ENCODE data around the gene KCNMA1. TPM values are rescaled to one million over a fixed set of nuclear protein-coding genes. Genes with fewer than 3 reads are reported as not detected.
"Not testable (repeated sequence)": the region's sequence is repeated elsewhere in the genome, so short reads cannot be mapped to it uniquely, and the experiment has no call there.

The KCNMA1 gene
- total RNA-seq, 2 donors from 2014 or later = 29.1 to 37.9 TPM

DNA sequence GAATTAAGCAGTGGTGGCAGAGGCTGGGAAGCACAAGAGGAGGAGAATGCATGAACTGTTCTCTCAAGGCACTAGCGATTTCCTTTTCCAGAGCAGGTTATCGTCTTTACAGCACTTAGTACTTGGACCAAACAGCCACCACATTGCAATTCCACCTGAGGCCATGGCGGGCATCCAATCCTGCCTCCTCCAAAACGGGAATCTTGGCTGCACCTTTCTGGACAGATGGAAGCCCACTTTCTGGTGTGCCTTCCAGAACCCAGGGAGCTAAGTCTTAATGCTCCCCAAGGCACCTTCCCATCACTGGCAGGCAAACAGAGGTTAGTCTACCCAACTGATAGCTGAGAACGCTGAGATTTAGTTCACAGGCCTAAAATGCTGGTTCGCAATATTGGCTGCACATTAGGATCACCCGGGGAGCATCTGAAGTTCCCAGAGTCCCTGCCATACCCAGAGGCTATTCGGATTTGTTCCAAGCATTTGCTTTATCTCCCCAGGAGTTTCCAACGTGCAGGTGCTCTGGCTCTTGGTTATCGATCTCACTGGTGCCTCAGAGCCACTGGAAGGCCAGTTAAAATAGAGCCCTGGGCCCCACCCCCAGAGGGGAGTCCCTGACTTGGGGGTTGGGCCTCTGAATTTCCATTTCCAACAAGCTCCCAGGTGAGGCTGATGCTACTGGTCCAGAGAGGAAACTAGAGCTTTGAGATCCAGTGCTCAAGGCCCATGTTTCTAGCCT lies 62.2 kb downstream of the KCNMA1 start:
- no peak for DNase-seq (ENCODE audit: low spot score)
- Histone ChIP-seq H3K4me1 (replicated peaks) (no peaks in the 10 kb centered on the region), H3K27ac (no peak overlapping the region), H3K9me3 (no peaks in the 10 kb centered on the region), H3K27me3 (replicated peaks; ENCODE audit: insufficient read depth) (no peaks in the 10 kb centered on the region), H3K36me3 (no peaks in the 10 kb centered on the region), H3K4me3 (no peak overlapping the region)
- TF ChIP-seq, protein P1, sequence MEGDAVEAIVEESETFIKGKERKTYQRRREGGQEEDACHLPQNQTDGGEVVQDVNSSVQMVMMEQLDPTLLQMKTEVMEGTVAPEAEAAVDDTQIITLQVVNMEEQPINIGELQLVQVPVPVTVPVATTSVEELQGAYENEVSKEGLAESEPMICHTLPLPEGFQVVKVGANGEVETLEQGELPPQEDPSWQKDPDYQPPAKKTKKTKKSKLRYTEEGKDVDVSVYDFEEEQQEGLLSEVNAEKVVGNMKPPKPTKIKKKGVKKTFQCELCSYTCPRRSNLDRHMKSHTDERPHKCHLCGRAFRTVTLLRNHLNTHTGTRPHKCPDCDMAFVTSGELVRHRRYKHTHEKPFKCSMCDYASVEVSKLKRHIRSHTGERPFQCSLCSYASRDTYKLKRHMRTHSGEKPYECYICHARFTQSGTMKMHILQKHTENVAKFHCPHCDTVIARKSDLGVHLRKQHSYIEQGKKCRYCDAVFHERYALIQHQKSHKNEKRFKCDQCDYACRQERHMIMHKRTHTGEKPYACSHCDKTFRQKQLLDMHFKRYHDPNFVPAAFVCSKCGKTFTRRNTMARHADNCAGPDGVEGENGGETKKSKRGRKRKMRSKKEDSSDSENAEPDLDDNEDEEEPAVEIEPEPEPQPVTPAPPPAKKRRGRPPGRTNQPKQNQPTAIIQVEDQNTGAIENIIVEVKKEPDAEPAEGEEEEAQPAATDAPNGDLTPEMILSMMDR (IDR thresholded peaks at IDR 0.05) = no peak
- TF ChIP-seq POLR2A (IDR thresholded peaks at IDR 0.05) = no peak
- TF ChIP-seq POLR2AphosphoS5 (IDR thresholded peaks at IDR 0.05) = no peak
- intact Hi-C loops (cut with DNase I) = no loop called here
- WGBS = 80% methylated on average over 10 of the region's 10 CpGs

DNA sequence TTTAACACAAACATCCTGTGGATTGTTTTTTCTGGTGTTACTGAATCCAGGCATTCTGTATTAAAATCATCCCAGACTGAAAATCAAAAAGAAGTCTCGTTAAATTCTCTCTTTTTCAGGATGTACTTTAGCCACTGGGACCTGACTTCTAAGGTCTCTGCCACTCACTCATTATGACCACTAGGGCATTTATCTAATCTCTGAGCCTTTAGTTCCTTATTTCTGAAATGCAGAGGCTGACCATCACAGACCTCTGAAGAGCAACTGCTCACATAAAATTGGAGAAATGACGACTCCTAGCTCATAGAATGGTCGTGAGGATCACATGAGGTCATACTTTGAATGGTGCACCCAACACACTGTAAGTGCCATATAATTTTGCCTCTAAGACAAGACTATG lies 63.2 kb downstream of the KCNMA1 start:
- H3K4me3 ChIP-seq = no peak overlapping the region
- no peaks in the 10 kb centered on the region for H3K36me3 ChIP-seq
- H3K4me1 ChIP-seq (replicated peaks) = no peaks in the 10 kb centered on the region
- H3K27ac ChIP-seq = no peak overlapping the region
- intact Hi-C loops (cut with DNase I) = no loop called here
- no peak for TF ChIP-seq POLR2AphosphoS5 (IDR thresholded peaks at IDR 0.05)
- 72% methylated on average over 3 of the region's 3 CpGs for WGBS
- H3K9me3 ChIP-seq = no peaks in the 10 kb centered on the region
- DNase-seq (ENCODE audit: low spot score) = no peak
- H3K27me3 ChIP-seq (replicated peaks; ENCODE audit: insufficient read depth) = no peaks in the 10 kb centered on the region

DNA sequence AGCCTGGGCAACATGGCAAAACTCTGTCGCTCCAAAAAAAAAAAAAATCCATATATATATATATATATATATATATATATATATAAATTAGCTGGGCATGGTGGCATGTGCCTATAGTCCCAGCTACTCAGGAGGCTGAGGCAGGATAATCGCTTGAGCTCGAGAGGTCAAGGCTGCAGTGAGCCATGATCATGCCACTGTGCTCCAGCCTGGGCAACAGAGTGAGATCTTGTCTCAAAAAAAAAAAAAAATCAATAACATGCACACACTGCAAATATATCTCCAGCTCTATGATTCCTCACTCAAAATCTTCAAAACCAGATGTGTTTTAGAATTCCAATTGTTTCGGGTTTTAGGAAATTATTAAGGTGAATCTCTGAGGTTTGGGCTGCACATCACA lies 65.1 kb downstream of the KCNMA1 start:
- H3K36me3 ChIP-seq; H3K27me3 ChIP-seq (replicated peaks; ENCODE audit: insufficient read depth); H3K4me1 ChIP-seq (replicated peaks); H3K4me3 ChIP-seq; H3K27ac ChIP-seq; H3K9me3 ChIP-seq; DNase-seq (ENCODE audit: low spot score); intact Hi-C loops (cut with DNase I): not testable (repeated sequence)
- WGBS = 93% methylated on average over 4 of the region's 4 CpGs

DNA sequence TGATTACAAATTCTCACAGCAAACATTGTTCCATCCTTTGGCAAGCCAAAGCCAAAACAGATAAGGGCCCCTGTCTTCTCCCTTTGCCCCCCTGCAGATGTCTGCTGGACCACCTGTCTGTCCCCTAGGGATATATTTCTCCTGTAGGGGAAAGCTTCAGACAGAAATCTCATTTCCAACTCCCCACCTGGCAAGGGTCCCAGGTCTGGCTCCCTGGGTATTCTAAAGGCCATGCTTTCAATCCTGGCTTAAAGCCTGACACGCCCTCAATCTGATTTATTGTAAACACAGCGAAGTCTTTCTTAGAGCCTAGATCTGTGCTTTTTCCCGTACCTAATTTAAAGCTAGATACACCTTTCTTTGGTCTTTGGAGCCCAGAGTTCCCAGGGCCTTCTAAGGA lies 66.1 kb downstream of the KCNMA1 start:
- Histone ChIP-seq H3K27ac (no peak overlapping the region), H3K4me3 (no peak overlapping the region), H3K4me1 (replicated peaks) (no peaks in the 10 kb centered on the region), H3K27me3 (replicated peaks; ENCODE audit: insufficient read depth) (no peaks in the 10 kb centered on the region), H3K36me3 (no peaks in the 10 kb centered on the region), H3K9me3 (no peaks in the 10 kb centered on the region)
- DNase-seq (ENCODE audit: low spot score) = no peak
- TF ChIP-seq POLR2AphosphoS5 (IDR thresholded peaks at IDR 0.05) = no peak
- TF ChIP-seq, protein P1 (IDR thresholded peaks at IDR 0.05) = no peak
- no peak for TF ChIP-seq POLR2A (IDR thresholded peaks at IDR 0.05)
- 28% methylated on average over 3 of the region's 3 CpGs for WGBS
- intact Hi-C loops (cut with DNase I) = no loop called here

DNA sequence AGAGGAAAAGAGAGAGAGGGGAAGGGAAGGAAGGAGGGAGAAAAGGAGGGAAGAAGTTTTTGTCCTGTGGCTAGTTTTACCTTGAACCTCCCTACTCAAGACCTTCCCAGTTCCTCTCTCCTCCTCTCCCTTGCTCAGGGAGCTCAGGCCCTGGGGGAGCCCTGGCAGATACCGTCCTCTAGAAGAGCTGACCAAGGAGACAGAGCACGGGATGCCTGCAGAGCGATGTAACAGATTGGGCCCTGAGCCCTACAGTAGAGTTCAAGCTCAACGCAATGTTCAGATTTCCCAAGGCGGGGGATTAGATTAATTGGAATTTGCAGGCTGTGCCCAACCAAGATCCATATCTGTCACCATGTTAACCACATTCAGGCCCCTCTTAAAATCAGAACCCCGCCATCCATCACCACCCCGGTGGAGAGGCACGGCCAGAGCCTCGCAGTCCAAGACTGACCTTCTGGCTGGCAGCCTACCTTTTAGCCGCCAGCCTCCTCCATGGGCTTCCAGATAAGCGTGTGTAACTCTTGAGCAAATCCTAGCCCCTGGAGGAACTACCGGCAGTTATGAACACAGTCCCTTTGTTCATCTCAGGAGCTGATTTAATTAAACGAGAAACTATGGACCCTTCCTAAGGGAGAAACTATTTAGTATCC lies 70.6 kb downstream of the KCNMA1 start:
- Histone ChIP-seq H3K36me3 (no peaks in the 10 kb centered on the region), H3K27me3 (replicated peaks; ENCODE audit: insufficient read depth) (no peaks in the 10 kb centered on the region), H3K9me3 (no peaks in the 10 kb centered on the region), H3K4me1 (replicated peaks) (no peaks in the 10 kb centered on the region), H3K4me3 (no peak overlapping the region), H3K27ac (no peak overlapping the region)
- DNase-seq (ENCODE audit: low spot score) = no peak
- intact Hi-C loops (cut with DNase I) = no loop called here
- no peak for TF ChIP-seq POLR2A (IDR thresholded peaks at IDR 0.05)
- TF ChIP-seq, protein P1 (IDR thresholded peaks at IDR 0.05) = no peak
- no peak for TF ChIP-seq POLR2AphosphoS5 (IDR thresholded peaks at IDR 0.05)
- WGBS = 87% methylated on average over 13 of the region's 13 CpGs

DNA sequence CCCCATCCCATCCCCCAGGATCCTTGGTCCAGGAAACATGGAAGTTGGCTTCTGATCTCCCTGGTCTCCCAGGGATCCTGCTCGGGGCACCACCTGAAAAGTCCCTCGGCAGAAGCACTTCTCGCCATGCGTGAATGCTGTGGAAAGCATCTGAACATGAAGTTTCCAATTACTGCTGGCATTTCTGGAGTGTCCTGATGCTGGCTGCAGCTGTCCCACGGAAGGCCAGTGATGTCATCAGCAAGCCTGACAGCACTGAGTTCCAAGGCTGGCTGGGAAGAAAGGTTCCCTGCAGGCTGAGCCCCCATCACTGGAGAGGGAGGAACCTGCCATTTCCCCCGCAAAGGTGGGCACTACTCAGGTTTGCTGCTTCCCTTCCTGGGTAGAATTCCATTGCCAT lies 71.4 kb downstream of the KCNMA1 start:
- no peak for TF ChIP-seq POLR2A (IDR thresholded peaks at IDR 0.05)
- TF ChIP-seq, protein P1 (IDR thresholded peaks at IDR 0.05) = no peak
- TF ChIP-seq POLR2AphosphoS5 (IDR thresholded peaks at IDR 0.05) = no peak
- no peak overlapping the region for H3K27ac ChIP-seq
- DNase-seq (ENCODE audit: low spot score) = no peak
- WGBS = 66% methylated on average over 6 of the region's 6 CpGs
- no peaks in the 10 kb centered on the region for H3K36me3 ChIP-seq
- H3K9me3 ChIP-seq = no peaks in the 10 kb centered on the region
- no peaks in the 10 kb centered on the region for H3K4me1 ChIP-seq (replicated peaks)
- no peaks in the 10 kb centered on the region for H3K27me3 ChIP-seq (replicated peaks; ENCODE audit: insufficient read depth)
- H3K4me3 ChIP-seq = no peak overlapping the region
- intact Hi-C loops (cut with DNase I) = no loop called here
